ENCODE measurements around the gene TMCO2. TPM values are rescaled to one million over a fixed set of nuclear protein-coding genes. Genes with fewer than 3 reads are reported as not detected.

The TMCO2 gene
- total and polyA plus RNA-seq, 2 donors: not detected

Other genes with a start within 250 kb of the TMCO2 start
- gene CAP1, start 207.2 kb upstream of the TMCO2 start, total RNA-seq: 154 TPM
- 273 TPM for gene CAP1, start 207.2 kb upstream of the TMCO2 start, polyA plus RNA-seq
- 58.7 TPM for gene PPT1, start 150.7 kb upstream of the TMCO2 start, total RNA-seq
- 102 TPM for gene PPT1, start 150.7 kb upstream of the TMCO2 start, polyA plus RNA-seq
- gene RLF, start 86.5 kb upstream of the TMCO2 start, total RNA-seq: 67.7 TPM
- gene RLF, start 86.5 kb upstream of the TMCO2 start, polyA plus RNA-seq: 9.2 TPM
- 67.8 TPM for gene ZMPSTE24, start 10.3 kb downstream of the TMCO2 start, total RNA-seq
- gene ZMPSTE24, start 10.3 kb downstream of the TMCO2 start, polyA plus RNA-seq: 32.3 TPM
- 8.7 TPM for gene COL9A2, start 69.3 kb downstream of the TMCO2 start, total RNA-seq
- 11.2 TPM for gene COL9A2, start 69.3 kb downstream of the TMCO2 start, polyA plus RNA-seq
- gene SMAP2, start 125.8 kb downstream of the TMCO2 start, total RNA-seq: 17.0 TPM
- 47.3 TPM for gene SMAP2, start 125.8 kb downstream of the TMCO2 start, polyA plus RNA-seq
- gene ZFP69B, start 202.5 kb downstream of the TMCO2 start, total RNA-seq: 6.6 TPM
- gene ZFP69B, start 202.5 kb downstream of the TMCO2 start, polyA plus RNA-seq: 0.89 TPM
- 8.6 TPM for gene ZFP69, start 229.4 kb downstream of the TMCO2 start, total RNA-seq
- 2.8 TPM for gene ZFP69, start 229.4 kb downstream of the TMCO2 start, polyA plus RNA-seq